ENCODE data around the gene TLX2. TPM values are rescaled to one million over a fixed set of nuclear protein-coding genes. Genes with fewer than 3 reads are reported as not detected.

Gene TLX2
- total and polyA plus RNA-seq, 2 of the 13 experiments (the other 11 are each of a cell fraction or from before 2014, with no cell fraction given) = 0.05 to 0.20 TPM

GRCh38 chr2:74548900-74549826 lies 34.9 kb downstream of the TLX2 start (continued):
- TF ChIP-seq, protein P1, sequence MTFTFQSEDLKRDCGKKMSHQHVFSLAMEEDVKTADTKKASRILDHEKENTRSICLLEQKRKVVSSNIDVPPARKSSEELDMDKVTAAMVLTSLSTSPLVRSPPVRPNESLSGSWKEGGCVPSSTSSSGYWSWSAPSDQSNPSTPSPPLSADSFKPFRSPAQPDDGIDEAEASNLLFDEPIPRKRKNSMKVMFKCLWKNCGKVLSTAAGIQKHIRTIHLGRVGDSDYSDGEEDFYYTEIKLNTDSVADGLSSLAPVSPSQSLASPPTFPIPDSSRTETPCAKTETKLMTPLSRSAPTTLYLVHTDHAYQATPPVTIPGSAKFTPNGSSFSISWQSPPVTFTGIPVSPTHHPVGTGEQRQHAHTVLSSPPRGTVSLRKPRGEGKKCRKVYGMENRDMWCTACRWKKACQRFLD (CRISPR knock-in tag; IDR thresholded peaks at IDR 0.05; ENCODE audit: borderline replicate concordance) = 0 out of 2 replicates have a peak, but pooled peaks have one; percentile 59
- TF ChIP-seq, protein P2, sequence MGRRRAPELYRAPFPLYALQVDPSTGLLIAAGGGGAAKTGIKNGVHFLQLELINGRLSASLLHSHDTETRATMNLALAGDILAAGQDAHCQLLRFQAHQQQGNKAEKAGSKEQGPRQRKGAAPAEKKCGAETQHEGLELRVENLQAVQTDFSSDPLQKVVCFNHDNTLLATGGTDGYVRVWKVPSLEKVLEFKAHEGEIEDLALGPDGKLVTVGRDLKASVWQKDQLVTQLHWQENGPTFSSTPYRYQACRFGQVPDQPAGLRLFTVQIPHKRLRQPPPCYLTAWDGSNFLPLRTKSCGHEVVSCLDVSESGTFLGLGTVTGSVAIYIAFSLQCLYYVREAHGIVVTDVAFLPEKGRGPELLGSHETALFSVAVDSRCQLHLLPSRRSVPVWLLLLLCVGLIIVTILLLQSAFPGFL (CRISPR knock-in tag; IDR thresholded peaks at IDR 0.05) = no peak
- TF ChIP-seq ZNF513 (CRISPR knock-in tag; conservative IDR thresholded peaks at IDR 0.05) = no peak
- no peak for TF ChIP-seq SRSF1 (optimal IDR thresholded peaks at IDR 0.05; ENCODE audit: low read depth, low read length)
- no peak for TF ChIP-seq MYC (CRISPR knock-in tag; IDR thresholded peaks at IDR 0.05; ENCODE audit: borderline replicate concordance)
- TF ChIP-seq ESRRA (CRISPR knock-in tag; IDR thresholded peaks at IDR 0.05; ENCODE audit: low read depth) = 0 out of 2 replicates have a peak, but pooled peaks have one; percentile 18
- TF ChIP-seq REL (CRISPR knock-in tag; conservative IDR thresholded peaks at IDR 0.05) = no peak
- TF ChIP-seq ZNF607 (CRISPR knock-in tag; IDR thresholded peaks at IDR 0.05; ENCODE audit: borderline replicate concordance) = no peak
- no peak for TF ChIP-seq CCAR2 (optimal IDR thresholded peaks at IDR 0.05; ENCODE audit: low read depth, low read length)
- no peak; the same call in 1 of the 2 replicates for TF ChIP-seq SP4 (CRISPR knock-in tag; IDR thresholded peaks at IDR 0.05)
- peak; percentile 94 for TF ChIP-seq ZNF263 (CRISPR knock-in tag; IDR thresholded peaks at IDR 0.05)
- no peak for TF ChIP-seq ZNF468 (CRISPR knock-in tag; IDR thresholded peaks at IDR 0.05)
- TF ChIP-seq DDIT3 (CRISPR knock-in tag; IDR thresholded peaks at IDR 0.05) = no peak
- TF ChIP-seq ZNF614 (CRISPR knock-in tag; IDR thresholded peaks at IDR 0.05; ENCODE audit: borderline replicate concordance) = no peak
- no peak for TF ChIP-seq ZNF775 (CRISPR knock-in tag; IDR thresholded peaks at IDR 0.05; ENCODE audit: borderline replicate concordance)
- TF ChIP-seq, protein P3, sequence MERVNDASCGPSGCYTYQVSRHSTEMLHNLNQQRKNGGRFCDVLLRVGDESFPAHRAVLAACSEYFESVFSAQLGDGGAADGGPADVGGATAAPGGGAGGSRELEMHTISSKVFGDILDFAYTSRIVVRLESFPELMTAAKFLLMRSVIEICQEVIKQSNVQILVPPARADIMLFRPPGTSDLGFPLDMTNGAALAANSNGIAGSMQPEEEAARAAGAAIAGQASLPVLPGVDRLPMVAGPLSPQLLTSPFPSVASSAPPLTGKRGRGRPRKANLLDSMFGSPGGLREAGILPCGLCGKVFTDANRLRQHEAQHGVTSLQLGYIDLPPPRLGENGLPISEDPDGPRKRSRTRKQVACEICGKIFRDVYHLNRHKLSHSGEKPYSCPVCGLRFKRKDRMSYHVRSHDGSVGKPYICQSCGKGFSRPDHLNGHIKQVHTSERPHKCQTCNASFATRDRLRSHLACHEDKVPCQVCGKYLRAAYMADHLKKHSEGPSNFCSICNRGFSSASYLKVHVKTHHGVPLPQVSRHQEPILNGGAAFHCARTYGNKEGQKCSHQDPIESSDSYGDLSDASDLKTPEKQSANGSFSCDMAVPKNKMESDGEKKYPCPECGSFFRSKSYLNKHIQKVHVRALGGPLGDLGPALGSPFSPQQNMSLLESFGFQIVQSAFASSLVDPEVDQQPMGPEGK (CRISPR knock-in tag; IDR thresholded peaks at IDR 0.05) = peak; percentile 26; the same call in 1 of the 2 replicates
- no peak for TF ChIP-seq SP1 (IDR thresholded peaks at IDR 0.05)
- TF ChIP-seq SP1 (CRISPR knock-in tag; IDR thresholded peaks at IDR 0.05) = no peak
- TF ChIP-seq, protein P4, sequence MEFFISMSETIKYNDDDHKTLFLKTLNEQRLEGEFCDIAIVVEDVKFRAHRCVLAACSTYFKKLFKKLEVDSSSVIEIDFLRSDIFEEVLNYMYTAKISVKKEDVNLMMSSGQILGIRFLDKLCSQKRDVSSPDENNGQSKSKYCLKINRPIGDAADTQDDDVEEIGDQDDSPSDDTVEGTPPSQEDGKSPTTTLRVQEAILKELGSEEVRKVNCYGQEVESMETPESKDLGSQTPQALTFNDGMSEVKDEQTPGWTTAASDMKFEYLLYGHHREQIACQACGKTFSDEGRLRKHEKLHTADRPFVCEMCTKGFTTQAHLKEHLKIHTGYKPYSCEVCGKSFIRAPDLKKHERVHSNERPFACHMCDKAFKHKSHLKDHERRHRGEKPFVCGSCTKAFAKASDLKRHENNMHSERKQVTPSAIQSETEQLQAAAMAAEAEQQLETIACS (CRISPR knock-in tag; IDR thresholded peaks at IDR 0.05) = peak; percentile 81
- TF ChIP-seq NFYB (CRISPR knock-in tag; IDR thresholded peaks at IDR 0.05) = 0 out of 2 replicates have a peak, but pooled peaks have one; percentile 10
- no peak for TF ChIP-seq MAZ (IDR thresholded peaks at IDR 0.05; ENCODE audit: borderline replicate concordance, low read depth, low read length)
- peak; percentile 76 for TF ChIP-seq MAZ (CRISPR knock-in tag; IDR thresholded peaks at IDR 0.05; ENCODE audit: low read depth)

All from HepG2 (cell line).